ENCODE data around the gene CNTROB. TPM values are rescaled to one million over a fixed set of nuclear protein-coding genes. Genes with fewer than 3 reads are reported as not detected.

The CNTROB gene
- total and polyA plus RNA-seq, 2 experiments from 2014 or later, result 23.1 to 42.6 TPM

DNA sequence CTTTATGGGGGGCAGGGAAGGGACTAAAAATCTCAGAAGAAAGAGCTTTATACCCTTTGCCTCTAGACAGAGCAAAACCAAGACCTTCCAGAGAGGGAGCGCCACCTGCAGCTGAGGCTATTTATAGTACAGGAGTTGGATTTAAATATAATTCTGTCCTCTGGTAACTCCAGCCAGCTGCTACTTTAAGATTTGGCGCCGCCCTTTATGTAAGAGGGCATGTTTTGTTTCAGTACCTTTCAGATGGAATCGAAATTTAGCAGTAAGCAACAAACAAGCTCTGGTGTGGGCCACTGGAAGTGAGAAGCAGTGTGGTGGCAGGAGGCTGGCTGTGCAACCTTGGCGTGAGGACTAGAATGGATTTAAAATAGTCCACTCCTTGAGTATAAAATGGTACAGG lies 65.2 kb downstream of the CNTROB start:
- no peaks in the 10 kb centered on the region for H3K9me3 ChIP-seq (ENCODE audit: low read depth)
- no peak overlapping the region for H3K4me3 ChIP-seq
- TF ChIP-seq, protein P1, sequence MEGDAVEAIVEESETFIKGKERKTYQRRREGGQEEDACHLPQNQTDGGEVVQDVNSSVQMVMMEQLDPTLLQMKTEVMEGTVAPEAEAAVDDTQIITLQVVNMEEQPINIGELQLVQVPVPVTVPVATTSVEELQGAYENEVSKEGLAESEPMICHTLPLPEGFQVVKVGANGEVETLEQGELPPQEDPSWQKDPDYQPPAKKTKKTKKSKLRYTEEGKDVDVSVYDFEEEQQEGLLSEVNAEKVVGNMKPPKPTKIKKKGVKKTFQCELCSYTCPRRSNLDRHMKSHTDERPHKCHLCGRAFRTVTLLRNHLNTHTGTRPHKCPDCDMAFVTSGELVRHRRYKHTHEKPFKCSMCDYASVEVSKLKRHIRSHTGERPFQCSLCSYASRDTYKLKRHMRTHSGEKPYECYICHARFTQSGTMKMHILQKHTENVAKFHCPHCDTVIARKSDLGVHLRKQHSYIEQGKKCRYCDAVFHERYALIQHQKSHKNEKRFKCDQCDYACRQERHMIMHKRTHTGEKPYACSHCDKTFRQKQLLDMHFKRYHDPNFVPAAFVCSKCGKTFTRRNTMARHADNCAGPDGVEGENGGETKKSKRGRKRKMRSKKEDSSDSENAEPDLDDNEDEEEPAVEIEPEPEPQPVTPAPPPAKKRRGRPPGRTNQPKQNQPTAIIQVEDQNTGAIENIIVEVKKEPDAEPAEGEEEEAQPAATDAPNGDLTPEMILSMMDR (IDR thresholded peaks at IDR 0.05; ENCODE audit: low read depth, low read length), result peak; percentile 54
- H3K36me3 ChIP-seq, result no peaks in the 10 kb centered on the region
- H3K4me1 ChIP-seq (ENCODE audit: low read depth), result peaks cover 5% of the 10 kb centered on the region
- H3K27ac ChIP-seq, result peak overlapping the region; percentile 63
- DNase-seq (ENCODE audit: low read depth in 1 of 2, low spot score in 1 of 2), result peak; percentile 60 to 83
- peaks cover 22% of the 10 kb centered on the region for H3K27me3 ChIP-seq

Other genes starting within 250 kb of the CNTROB start
- gene TP53, start 244.7 kb upstream of the CNTROB start, total RNA-seq, result 28.9 and 30.9 TPM in 2 replicates
- gene TP53, start 244.7 kb upstream of the CNTROB start, polyA plus RNA-seq, result 19.4 and 25.4 TPM in 2 replicates
- 11.5 and 12.0 TPM in 2 replicates for gene WRAP53, start 243.7 kb upstream of the CNTROB start, total RNA-seq
- gene WRAP53, start 243.7 kb upstream of the CNTROB start, polyA plus RNA-seq, result 17.2 and 23.0 TPM in 2 replicates
- 60.2 and 70.3 TPM in 2 replicates for gene EFNB3, start 227.0 kb upstream of the CNTROB start, total RNA-seq
- gene EFNB3, start 227.0 kb upstream of the CNTROB start, polyA plus RNA-seq, result 72.0 and 86.9 TPM in 2 replicates
- gene DNAH2, start 214.5 kb upstream of the CNTROB start, total RNA-seq, result 0.88 and 3.0 TPM in 2 replicates
- gene DNAH2, start 214.5 kb upstream of the CNTROB start, polyA plus RNA-seq, result 0.42 and 0.77 TPM in 2 replicates
- gene KDM6B, start 98.0 kb upstream of the CNTROB start, total RNA-seq, result 11.1 and 20.8 TPM in 2 replicates
- gene KDM6B, start 98.0 kb upstream of the CNTROB start, polyA plus RNA-seq, result 9.0 and 9.7 TPM in 2 replicates
- gene TMEM88, start 77.1 kb upstream of the CNTROB start, total RNA-seq, result 27.4 and 51.2 TPM in 2 replicates
- gene TMEM88, start 77.1 kb upstream of the CNTROB start, polyA plus RNA-seq, result 31.3 and 66.1 TPM in 2 replicates
- 107 and 130 TPM in 2 replicates for gene NAA38, start 74.6 kb upstream of the CNTROB start, total RNA-seq
- 158 and 168 TPM in 2 replicates for gene NAA38, start 74.6 kb upstream of the CNTROB start, polyA plus RNA-seq
- gene CYB5D1, start 74.2 kb upstream of the CNTROB start, total RNA-seq, result 14.0 and 14.3 TPM in 2 replicates
- 10.7 and 13.7 TPM in 2 replicates for gene CYB5D1, start 74.2 kb upstream of the CNTROB start, polyA plus RNA-seq
- 40.2 and 64.7 TPM in 2 replicates for gene CHD3, start 43.4 kb upstream of the CNTROB start, total RNA-seq
- gene CHD3, start 43.4 kb upstream of the CNTROB start, polyA plus RNA-seq, result 15.9 and 19.7 TPM in 2 replicates
- gene RNF227, start 15.9 kb upstream of the CNTROB start, total RNA-seq, result 20.3 and 26.1 TPM in 2 replicates
- 5.2 and 5.8 TPM in 2 replicates for gene RNF227, start 15.9 kb upstream of the CNTROB start, polyA plus RNA-seq
- 1.8 and 3.3 TPM in 2 replicates for gene KCNAB3, start 2.4 kb upstream of the CNTROB start, total RNA-seq
- gene KCNAB3, start 2.4 kb upstream of the CNTROB start, polyA plus RNA-seq, result 1.3 and 1.4 TPM in 2 replicates
- gene TRAPPC1, start 260 bp upstream of the CNTROB start, total RNA-seq, result 92.0 and 110 TPM in 2 replicates
- 340 and 386 TPM in 2 replicates for gene TRAPPC1, start 260 bp upstream of the CNTROB start, polyA plus RNA-seq
- 1.1 TPM in 1 of 2 replicates, not detected in the other for gene GUCY2D, start 70.4 kb downstream of the CNTROB start, total RNA-seq
- gene GUCY2D, start 70.4 kb downstream of the CNTROB start, polyA plus RNA-seq, result 0.54 and 3.7 TPM in 2 replicates
- 0.18 and 0.33 TPM in 2 replicates for gene ALOX15B, start 106.9 kb downstream of the CNTROB start, total RNA-seq
- gene ALOX15B, start 106.9 kb downstream of the CNTROB start, polyA plus RNA-seq, result 0.12 TPM in 1 of 2 replicates, not detected in the other
- gene ALOX12B, start 155.5 kb downstream of the CNTROB start, total RNA-seq, result 0.42 and 1.6 TPM in 2 replicates
- 2.1 and 2.3 TPM in 2 replicates for gene ALOX12B, start 155.5 kb downstream of the CNTROB start, polyA plus RNA-seq
- gene ALOXE3, start 186.3 kb downstream of the CNTROB start, total RNA-seq, result not detected in 2 replicates
- 0.10 TPM in 1 of 2 replicates, not detected in the other for gene ALOXE3, start 186.3 kb downstream of the CNTROB start, polyA plus RNA-seq
- 0.32 and 6.2 TPM in 2 replicates for gene HES7, start 191.9 kb downstream of the CNTROB start, total RNA-seq
- gene HES7, start 191.9 kb downstream of the CNTROB start, polyA plus RNA-seq, result 1.1 and 1.5 TPM in 2 replicates
- gene PER1, start 220.2 kb downstream of the CNTROB start, total RNA-seq, result 42.3 and 51.9 TPM in 2 replicates
- gene PER1, start 220.2 kb downstream of the CNTROB start, polyA plus RNA-seq, result 28.2 and 47.7 TPM in 2 replicates
- gene VAMP2, start 230.7 kb downstream of the CNTROB start, total RNA-seq, result 22.5 and 35.7 TPM in 2 replicates
- 102 and 118 TPM in 2 replicates for gene VAMP2, start 230.7 kb downstream of the CNTROB start, polyA plus RNA-seq
- 39.8 and 40.7 TPM in 2 replicates for gene TMEM107, start 244.2 kb downstream of the CNTROB start, total RNA-seq
- gene TMEM107, start 244.2 kb downstream of the CNTROB start, polyA plus RNA-seq, result 54.6 and 62.4 TPM in 2 replicates